GM18508 (cell line): ENCODE results near the gene NTRK3.

Source experiments
- ATAC-seq: cut with Tn5 transposase; IDR thresholded peaks from one replicate; pipeline ENCODE4 v1.9.1; 2021; ENCODE audit warnings: moderate number of reproducible peaks; ENCODE audit not compliant: insufficient read depth, unreplicated experiment

NTRK3 gene

GRCh38 chr15:87959080-87959479, 297.5 kb downstream of the NTRK3 start:
- no peak for ATAC-seq

GRCh38 chr15:87955284-87955909, 301.1 kb downstream of the NTRK3 start:
- no peak for ATAC-seq

GRCh38 chr15:87954793-87955192, 301.7 kb downstream of the NTRK3 start:
- no peak for ATAC-seq

- ATAC-seq, result no peak
These were observed 303.7 kb downstream of the NTRK3 start for GRCh38 chr15:87952736-87953287.

GRCh38 chr15:87949575-87950223, 306.8 kb downstream of the NTRK3 start:
- ATAC-seq, result no peak

GRCh38 chr15:87949151-87949574, 307.4 kb downstream of the NTRK3 start:
- ATAC-seq, result no peak

- no peak for ATAC-seq
These were observed 309.0 kb downstream of the NTRK3 start for GRCh38 chr15:87947560-87947959.

GRCh38 chr15:87945246-87945645, 311.3 kb downstream of the NTRK3 start:
- no peak for ATAC-seq

- ATAC-seq, result no peak
These were observed 311.8 kb downstream of the NTRK3 start for GRCh38 chr15:87944691-87945090.

- ATAC-seq, result no peak
These were observed 312.5 kb downstream of the NTRK3 start for GRCh38 chr15:87944050-87944449.

- ATAC-seq, result no peak
These were observed 312.9 kb downstream of the NTRK3 start for GRCh38 chr15:87943626-87944025.

GRCh38 chr15:87942316-87942715, 314.2 kb downstream of the NTRK3 start:
- ATAC-seq, result no peak

- no peak for ATAC-seq
These were observed 314.9 kb downstream of the NTRK3 start for GRCh38 chr15:87941606-87942005.

GRCh38 chr15:87940768-87941167, 315.8 kb downstream of the NTRK3 start:
- no peak for ATAC-seq

GRCh38 chr15:87939848-87940457, 316.6 kb downstream of the NTRK3 start:
- no peak for ATAC-seq

GRCh38 chr15:87938031-87938430, 318.5 kb downstream of the NTRK3 start:
- ATAC-seq, result no peak

- ATAC-seq, result no peak
These were observed 321.0 kb downstream of the NTRK3 start for GRCh38 chr15:87935583-87935982.

GRCh38 chr15:87931584-87931983, 325.0 kb downstream of the NTRK3 start:
- ATAC-seq, result no peak

- no peak for ATAC-seq
These were observed 326.1 kb downstream of the NTRK3 start for GRCh38 chr15:87930457-87930856.

GRCh38 chr15:87929841-87930240, 326.7 kb downstream of the NTRK3 start:
- ATAC-seq, result no peak

- ATAC-seq, result no peak
These were observed 332.1 kb downstream of the NTRK3 start for GRCh38 chr15:87924433-87924832.
